ENCODE measurements around the gene ZNF230.

Gene ZNF230

GRCh38 chr19:44002566-44003460, at the start of gene ZNF230:
Gene ZNF230, plus strand, starts transcription at chr19:44002957. Its CDS starts 4,122 bp downstream, at chr19:44007079.
- DNase-seq (ENCODE audit: low spot score): peak; percentile 95

GRCh38 chr19:43956827-43957226, 45.9 kb upstream of the ZNF230 start:
- DNase-seq (ENCODE audit: low spot score): no peak

- DNase-seq (ENCODE audit: low spot score): peak; percentile 65
Measured at GRCh38 chr19:43957891-43958290, 44.9 kb upstream of the ZNF230 start.

GRCh38 chr19:43960411-43960810, 42.3 kb upstream of the ZNF230 start:
- DNase-seq (ENCODE audit: low spot score): no peak

GRCh38 chr19:43966079-43966694, 36.6 kb upstream of the ZNF230 start:
- DNase-seq (ENCODE audit: low spot score): no peak

- DNase-seq (ENCODE audit: low spot score): no peak
Measured at GRCh38 chr19:43976732-43977131, 26.0 kb upstream of the ZNF230 start.

GRCh38 chr19:43983544-43983911, 19.2 kb upstream of the ZNF230 start:
- DNase-seq (ENCODE audit: low spot score): no peak

- peak; percentile 95 for DNase-seq (ENCODE audit: low spot score)
Measured at GRCh38 chr19:43983912-43984686, 18.7 kb upstream of the ZNF230 start, which contains the start of gene ZNF155. Gene ZNF155, plus strand, starts transcription at chr19:43984188. Its CDS starts 4,356 bp downstream, at chr19:43988544.

- DNase-seq (ENCODE audit: low spot score): peak; percentile 56
Measured at GRCh38 chr19:43984687-43985000, 18.1 kb upstream of the ZNF230 start.

GRCh38 chr19:43997631-43998290, 5.0 kb upstream of the ZNF230 start:
- DNase-seq (ENCODE audit: low spot score): peak; percentile 10

- DNase-seq (ENCODE audit: low spot score): peak; percentile 17
Measured at GRCh38 chr19:44002212-44002565, 568 bp upstream of the ZNF230 start.

- DNase-seq (ENCODE audit: low spot score): peak; percentile 20
Measured at GRCh38 chr19:44003461-44004009, 778 bp downstream of the ZNF230 start.

GRCh38 chr19:44005973-44006372, 3.2 kb downstream of the ZNF230 start:
- DNase-seq (ENCODE audit: low spot score): no peak

- DNase-seq (ENCODE audit: low spot score): no peak
Measured at GRCh38 chr19:44007473-44007872, 4.7 kb downstream of the ZNF230 start.

- no peak for DNase-seq (ENCODE audit: low spot score)
Measured at GRCh38 chr19:44010468-44010867, 7.7 kb downstream of the ZNF230 start.

- no peak for DNase-seq (ENCODE audit: low spot score)
Measured at GRCh38 chr19:44019498-44019897, 16.7 kb downstream of the ZNF230 start.

GRCh38 chr19:44021221-44021620, 18.5 kb downstream of the ZNF230 start:
- no peak for DNase-seq (ENCODE audit: low spot score)

GRCh38 chr19:44024900-44025216, 22.1 kb downstream of the ZNF230 start:
- no peak for DNase-seq (ENCODE audit: low spot score)

GRCh38 chr19:44025217-44025936, 22.6 kb downstream of the ZNF230 start, which contains the start of gene ZNF222:
Gene ZNF222, plus strand, starts transcription at chr19:44025379. Its CDS starts 58 bp downstream, at chr19:44025437.
- peak; percentile 91 for DNase-seq (ENCODE audit: low spot score)

GRCh38 chr19:44026622-44027021, 23.9 kb downstream of the ZNF230 start:
- no peak for DNase-seq (ENCODE audit: low spot score)

GRCh38 chr19:44032001-44032610, 29.3 kb downstream of the ZNF230 start:
- DNase-seq (ENCODE audit: low spot score): no peak

Data from AG20443 (cell line).